Adrenal gland (tissue), 5 donors: ENCODE data around the gene TMEM184A.

Experiments used
- CTCF ChIP-seq, 6 experiments: fragments of 450-650 bp in 4 of 6; fragments of 200-600 bp in 2 of 6; sonication (generic) in 1 of 6; IDR thresholded peaks; 1 replicate in 5 of 6; 2 replicates in 1 of 6; pipeline versions ENCODE4 v1.5.1 to v1.8.0; 2016 to 2021; ENCODE audit warnings: antibody characterized with exemption in 6 of 6, mild to moderate bottlenecking in 2 of 6, moderate library complexity in 1 of 6
- POLR2A ChIP-seq, 2 donors: fragments of 450-650 bp; IDR thresholded peaks; one replicate each; pipeline ENCODE4 v1.6.1; 2017; ENCODE audit warnings: antibody characterized with exemption in 2 of 2, mild to moderate bottlenecking in 2 of 2, moderate library complexity in 1 of 2
- donor health status: DM: no; HTN: no; CAD: no.

- TF ChIP-seq CTCF (IDR thresholded peaks at IDR 0.05) (no peak), POLR2A (IDR thresholded peaks at IDR 0.05) (no peak)
Observed at GRCh38 chr7:1597791-1598190, 41.8 kb upstream of the TMEM184A start.
